Loucy (cell line): Measurements from ENCODE around the gene PLAC8.
"Not testable (repeated sequence)": the region's sequence is repeated elsewhere in the genome, so short reads cannot be mapped to it uniquely, and the experiment has no call there.

Experiments
- EZH2phosphoT487 ChIP-seq: fragments of 200-600 bp; IDR thresholded peaks from 2 replicates; pipeline ENCODE4 v1.6.1; 2018; ENCODE audit warnings: antibody characterized with exemption, mild to moderate bottlenecking, moderate library complexity, borderline replicate concordance
- TF ChIP-seq, protein P1 (sequence below): fragments of 200-600 bp; sonication (generic); conservative IDR thresholded peaks from 2 replicates; pipeline ENCODE4 v1.5.1; 2014; ENCODE audit warnings: mild to moderate bottlenecking, antibody characterized with exemption, low read length

DNA sequence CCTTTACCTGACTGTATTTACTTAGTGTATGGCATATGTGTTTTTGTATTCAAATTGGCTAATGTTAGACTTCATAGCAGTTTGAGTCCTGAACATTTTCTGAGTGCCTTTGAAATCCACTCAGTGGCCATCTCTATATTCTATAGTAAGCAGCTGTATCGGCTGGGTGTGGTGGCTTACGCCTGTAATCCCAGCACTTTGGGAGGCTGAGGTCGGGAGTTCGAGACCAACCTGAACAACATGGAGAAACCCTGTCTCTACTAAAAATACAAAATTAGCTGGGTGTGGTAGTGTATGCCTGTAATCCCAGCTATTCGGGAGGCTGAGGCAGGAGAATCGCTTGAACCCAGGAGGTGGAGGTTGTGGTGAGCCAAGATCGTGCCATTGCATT, 2.8 kb downstream of the PLAC8 start:
- TF ChIP-seq, protein P1, sequence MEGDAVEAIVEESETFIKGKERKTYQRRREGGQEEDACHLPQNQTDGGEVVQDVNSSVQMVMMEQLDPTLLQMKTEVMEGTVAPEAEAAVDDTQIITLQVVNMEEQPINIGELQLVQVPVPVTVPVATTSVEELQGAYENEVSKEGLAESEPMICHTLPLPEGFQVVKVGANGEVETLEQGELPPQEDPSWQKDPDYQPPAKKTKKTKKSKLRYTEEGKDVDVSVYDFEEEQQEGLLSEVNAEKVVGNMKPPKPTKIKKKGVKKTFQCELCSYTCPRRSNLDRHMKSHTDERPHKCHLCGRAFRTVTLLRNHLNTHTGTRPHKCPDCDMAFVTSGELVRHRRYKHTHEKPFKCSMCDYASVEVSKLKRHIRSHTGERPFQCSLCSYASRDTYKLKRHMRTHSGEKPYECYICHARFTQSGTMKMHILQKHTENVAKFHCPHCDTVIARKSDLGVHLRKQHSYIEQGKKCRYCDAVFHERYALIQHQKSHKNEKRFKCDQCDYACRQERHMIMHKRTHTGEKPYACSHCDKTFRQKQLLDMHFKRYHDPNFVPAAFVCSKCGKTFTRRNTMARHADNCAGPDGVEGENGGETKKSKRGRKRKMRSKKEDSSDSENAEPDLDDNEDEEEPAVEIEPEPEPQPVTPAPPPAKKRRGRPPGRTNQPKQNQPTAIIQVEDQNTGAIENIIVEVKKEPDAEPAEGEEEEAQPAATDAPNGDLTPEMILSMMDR, result not testable (repeated sequence)
- not testable (repeated sequence) for TF ChIP-seq EZH2phosphoT487
